ENCODE data around the gene SYTL5.

Gene SYTL5

GRCh38 chrX:38036466-38036865, 30.1 kb downstream of the SYTL5 start:
- DNase-seq: no peak

GRCh38 chrX:38038501-38038900, 32.1 kb downstream of the SYTL5 start:
- DNase-seq: no peak

- DNase-seq: no peak
Observed at GRCh38 chrX:38041237-38041636, 34.9 kb downstream of the SYTL5 start.

- no peak for DNase-seq
Observed at GRCh38 chrX:38044701-38045100, 38.3 kb downstream of the SYTL5 start.

- no peak for DNase-seq
Observed at GRCh38 chrX:38045538-38046096, 39.3 kb downstream of the SYTL5 start.

- DNase-seq: no peak
Observed at GRCh38 chrX:38048886-38049285, 42.5 kb downstream of the SYTL5 start.

- no peak for DNase-seq
Observed at GRCh38 chrX:38050806-38051205, 44.5 kb downstream of the SYTL5 start.

GRCh38 chrX:38052096-38052495, 45.7 kb downstream of the SYTL5 start:
- no peak for DNase-seq

- DNase-seq: no peak
Observed at GRCh38 chrX:38055170-38055847, 49.0 kb downstream of the SYTL5 start.

- no peak for DNase-seq
Observed at GRCh38 chrX:38060331-38060878, 54.1 kb downstream of the SYTL5 start.

- DNase-seq: no peak
Observed at GRCh38 chrX:38061335-38061734, 55.0 kb downstream of the SYTL5 start.

- DNase-seq: no peak
Observed at GRCh38 chrX:38066934-38067333, 60.6 kb downstream of the SYTL5 start.

- DNase-seq: no peak
Observed at GRCh38 chrX:38069273-38069672, 62.9 kb downstream of the SYTL5 start.

GRCh38 chrX:38069991-38070390, 63.6 kb downstream of the SYTL5 start:
- DNase-seq: no peak

- no peak for DNase-seq
Observed at GRCh38 chrX:38079463-38079862, 73.1 kb downstream of the SYTL5 start.

- no peak for DNase-seq
Observed at GRCh38 chrX:38080808-38081207, 74.5 kb downstream of the SYTL5 start.

- DNase-seq: no peak
Observed at GRCh38 chrX:38081909-38082308, 75.6 kb downstream of the SYTL5 start.

- no peak for DNase-seq
Observed at GRCh38 chrX:38082309-38082708, 76.0 kb downstream of the SYTL5 start.

GRCh38 chrX:38085813-38086212, 79.5 kb downstream of the SYTL5 start:
- DNase-seq: no peak

GRCh38 chrX:38086451-38087215, 80.3 kb downstream of the SYTL5 start:
- no peak for DNase-seq

GRCh38 chrX:38087594-38087993, 81.2 kb downstream of the SYTL5 start:
- no peak for DNase-seq

GRCh38 chrX:38089173-38089982, 83.0 kb downstream of the SYTL5 start:
- DNase-seq: no peak

- DNase-seq: no peak
Observed at GRCh38 chrX:38095971-38096529, 89.7 kb downstream of the SYTL5 start.

All from stimulated activated CD8-positive, alpha-beta memory T cell treated with anti-CD3 and anti-CD28 coated beads, Interleukin-4, amount 100 ng/mL, for 48 hours (primary cell).